IMR-90 (cell line): ENCODE results near the gene GPAT3. TPM values are rescaled to one million over a fixed set of nuclear protein-coding genes. Genes with fewer than 3 reads are reported as not detected.
A peak's percentile ranks its signal among the peaks of the same experiment; 100 is the strongest.

ENCODE experiments used
- ATAC-seq: fragments of 200-7000 bp; cut with Tn5 transposase; 2 replicates; pipeline ENCODE4 v1.9.1; 2020; ENCODE audit warnings: low read depth, mild to moderate bottlenecking, moderate library complexity
- BruUV-seq: library from RNA; stranded (reverse); fragments of 400-500 nt; replicated peaks from 2 replicates; lab custom pipeline; 2021; lab: Mats Ljungman, UMichigan
- CTCF ChIA-PET: fragments of 300-600 bp; formaldehyde crosslinking; extraction: SDS; loops from one replicate; lab custom pipeline; 2021; ENCODE audit warnings: antibody characterized with exemption; lab: Yijun Ruan, JAX
- POLR2A ChIA-PET: fragments of 300-600 bp; sonication (Branson Sonifier 250); formaldehyde crosslinking; loops from one replicate; lab custom pipeline; 2022; ENCODE audit warnings: antibody characterized with exemption; ENCODE audit not compliant: unreplicated experiment; lab: Charles Lee
- DNase-seq: peaks from one replicate; pipeline ENCODE4 v3.0.0; 2013
- H2AFZ ChIP-seq: replicated peaks from 2 replicates; pipeline ENCODE3; 2013; ENCODE audit warnings: low read length, mild to moderate bottlenecking; ENCODE audit not compliant: poor library complexity
- H2AK5ac ChIP-seq: 2 replicates; pipeline ENCODE4 v1.6.1; 2013; ENCODE audit warnings: low read depth, low read length, inconsistent platforms
- H2AK9ac ChIP-seq: replicated peaks from 2 replicates; pipeline ENCODE3; 2013; ENCODE audit warnings: mild to moderate bottlenecking, low read depth, low read length, moderate library complexity; ENCODE audit not compliant: poor library complexity
- H2BK120ac ChIP-seq: 2 replicates; pipeline ENCODE4 v1.6.1; 2013; ENCODE audit warnings: low read depth, low read length, inconsistent platforms
- H2BK15ac ChIP-seq: 3 replicates; pipeline ENCODE4 v1.6.1; 2013; ENCODE audit warnings: low read depth, low read length, inconsistent platforms
- H2BK20ac ChIP-seq: 2 replicates; pipeline ENCODE4 v1.6.1; 2013; ENCODE audit warnings: low read depth, mild to moderate bottlenecking, inconsistent platforms, low read length, moderate library complexity
- H2BK5ac ChIP-seq: 2 replicates; pipeline ENCODE4 v1.6.1; 2013; ENCODE audit warnings: mild to moderate bottlenecking, low read depth, low read length, inconsistent platforms; ENCODE audit not compliant: poor library complexity, severe bottlenecking
- H3K14ac ChIP-seq: replicated peaks from 2 replicates; pipeline ENCODE4 v1.6.1; 2013; ENCODE audit warnings: low read depth, low read length, inconsistent platforms
- H3K18ac ChIP-seq: 2 replicates; pipeline ENCODE4 v1.6.1; 2013; ENCODE audit warnings: low read depth, low read length, control low read depth
- H3K23ac ChIP-seq: 2 replicates; pipeline ENCODE4 v1.6.1; 2013; ENCODE audit warnings: low read depth, low read length, inconsistent platforms
- H3K27ac ChIP-seq: 2 replicates; pipeline ENCODE4 v1.5.1; 2013; ENCODE audit warnings: mild to moderate bottlenecking, control low read depth, low read length; ENCODE audit not compliant: insufficient read depth
- H3K27me3 ChIP-seq: 2 replicates; pipeline ENCODE4 v1.6.1; 2013; ENCODE audit warnings: low read length; ENCODE audit not compliant: control insufficient read depth, insufficient read depth
- H3K36me3 ChIP-seq: 2 replicates; pipeline ENCODE4 v1.6.1; 2013; ENCODE audit warnings: low read length, mixed read lengths; ENCODE audit not compliant: control insufficient read depth, insufficient read depth
- H3K4ac ChIP-seq: 2 replicates; pipeline ENCODE4 v1.6.1; 2013; ENCODE audit warnings: low read depth, low read length, inconsistent platforms
- H3K4me1 ChIP-seq: 2 replicates; pipeline ENCODE4 v1.6.1; 2013; ENCODE audit warnings: low read length, mixed read lengths; ENCODE audit not compliant: control insufficient read depth, insufficient read depth
- H3K4me2 ChIP-seq: 2 replicates; pipeline ENCODE4 v1.6.1; 2013; ENCODE audit warnings: low read depth, mild to moderate bottlenecking, control low read depth, low read length, moderate library complexity
- H3K4me3 ChIP-seq: 2 replicates; pipeline ENCODE4 v1.5.1; 2013; ENCODE audit warnings: low read depth, mild to moderate bottlenecking, control low read depth, low read length, moderate library complexity; ENCODE audit not compliant: insufficient read depth
- H3K56ac ChIP-seq: 2 replicates; pipeline ENCODE4 v1.6.1; 2013; ENCODE audit warnings: low read length, inconsistent platforms; ENCODE audit not compliant: insufficient read depth; ENCODE audit errors: extremely low read depth
- H3K79me1 ChIP-seq, 2 experiments: 2 replicates each; pipeline ENCODE4 v1.6.1; 2013; ENCODE audit warnings: low read length in 2 of 2, inconsistent platforms in 1 of 2, low read depth in 1 of 2
- H3K9ac ChIP-seq: 2 replicates; pipeline ENCODE4 v1.6.1; 2013; ENCODE audit warnings: low read depth, low read length, control low read depth
- H3K9me1 ChIP-seq: 2 replicates; pipeline ENCODE4 v1.6.1; 2013; ENCODE audit warnings: low read length, inconsistent platforms; ENCODE audit not compliant: insufficient read depth
- H3K9me3 ChIP-seq: 2 replicates; pipeline ENCODE4 v1.6.1; 2013; ENCODE audit warnings: low read length; ENCODE audit not compliant: control insufficient read depth, insufficient read depth
- H4K20me1 ChIP-seq: 2 replicates; pipeline ENCODE4 v1.6.1; 2013; ENCODE audit warnings: low read length, inconsistent platforms; ENCODE audit not compliant: insufficient read depth
- H4K5ac ChIP-seq: 2 replicates; pipeline ENCODE4 v1.6.1; 2013; ENCODE audit warnings: mild to moderate bottlenecking, low read depth, low read length, control low read depth
- H4K8ac ChIP-seq, 2 experiments: 2 replicates each; pipeline ENCODE4 v1.6.1; 2013; ENCODE audit warnings: low read depth in 2 of 2, low read length in 2 of 2, control low read depth in 1 of 2, inconsistent platforms in 1 of 2
- H4K91ac ChIP-seq: 2 replicates; pipeline ENCODE4 v1.6.1; 2013; ENCODE audit warnings: low read depth, low read length, inconsistent platforms; ENCODE audit not compliant: insufficient read depth
- BHLHE40 ChIP-seq: fragments of 150-350 bp; IDR thresholded peaks from 2 replicates; pipeline ENCODE4 v1.6.1; 2016; ENCODE audit warnings: mild to moderate bottlenecking, low read depth, low read length
- CEBPB ChIP-seq: IDR thresholded peaks from 2 replicates; pipeline ENCODE4 v1.6.1; 2012; ENCODE audit warnings: low read depth, low read length, improper control_type of control experiment
- CHD1 ChIP-seq: IDR thresholded peaks from 2 replicates; pipeline ENCODE4 v1.6.1; 2012; ENCODE audit warnings: low read depth, low read length, improper control_type of control experiment
- CTCF ChIP-seq: conservative IDR thresholded peaks from 2 replicates; pipeline ENCODE4 v1.5.1; 2012; ENCODE audit warnings: mild to moderate bottlenecking, low read depth, low read length, improper control_type of control experiment
- ELK1 ChIP-seq: fragments of 150-350 bp; IDR thresholded peaks from 2 replicates; pipeline ENCODE4 v1.6.1; 2016; ENCODE audit warnings: low read depth, mild to moderate bottlenecking, low read length, moderate library complexity, borderline replicate concordance
- FOS ChIP-seq: fragments of 150-350 bp; IDR thresholded peaks from 2 replicates; pipeline ENCODE4 v1.6.1; 2016; ENCODE audit warnings: low read depth, low read length
- MAFK ChIP-seq: IDR thresholded peaks from 2 replicates; pipeline ENCODE4 v1.6.1; 2012; ENCODE audit warnings: low read depth, low read length, improper control_type of control experiment
- MAZ ChIP-seq: IDR thresholded peaks from 2 replicates; pipeline ENCODE4 v1.6.1; 2012; ENCODE audit warnings: low read depth, mild to moderate bottlenecking, low read length, improper control_type of control experiment, moderate library complexity, borderline replicate concordance
- MXI1 ChIP-seq: IDR thresholded peaks from 2 replicates; pipeline ENCODE4 v1.6.1; 2012; ENCODE audit warnings: low read depth, mild to moderate bottlenecking, low read length, moderate library complexity, borderline replicate concordance
- NFE2L2 ChIP-seq: fragments of 150-350 bp; IDR thresholded peaks from 2 replicates; pipeline ENCODE4 v1.6.1; 2016; ENCODE audit warnings: low read depth, mild to moderate bottlenecking, low read length
- RAD21 ChIP-seq: IDR thresholded peaks from 2 replicates; pipeline ENCODE4 v1.6.1; 2012; ENCODE audit warnings: low read length, improper control_type of control experiment
- RCOR1 ChIP-seq: IDR thresholded peaks from 2 replicates; pipeline ENCODE4 v1.6.1; 2012; ENCODE audit warnings: mild to moderate bottlenecking, low read length, improper control_type of control experiment; ENCODE audit not compliant: insufficient replicate concordance
- RFX5 ChIP-seq: IDR thresholded peaks from 2 replicates; pipeline ENCODE4 v1.8.0; 2012; ENCODE audit warnings: low read depth, mild to moderate bottlenecking, low read length, moderate library complexity
- SMC3 ChIP-seq: fragments of 150-350 bp; IDR thresholded peaks from 2 replicates; pipeline ENCODE4 v1.6.1; 2016; ENCODE audit warnings: low read depth, mild to moderate bottlenecking, antibody characterized with exemption, low read length, moderate library complexity
- USF2 ChIP-seq: fragments of 150-350 bp; IDR thresholded peaks from 2 replicates; pipeline ENCODE4 v1.6.1; 2017; ENCODE audit warnings: mild to moderate bottlenecking, antibody characterized with exemption, low read length, low read depth
- WGBS, 2 experiments: methylation state at CpG; one replicate each; pipeline versions ENCODE4 v1.1.5 to v1.1.7; 2013; ENCODE audit warnings: missing lambda C conversion rate in 2 of 2; ENCODE audit not compliant: insufficient read length in 1 of 2; ENCODE audit errors: extremely low coverage in 2 of 2; 5-methylcytosine and 5-hydroxymethylcytosine counted together
- dilution Hi-C: fragments of 300-500 bp; cut with HindIII; formaldehyde crosslinking; loops from one replicate; pipeline ENCODE4 v1.14.3; 2018; ENCODE audit warnings: low sequenced_read_pairs; ENCODE audit not compliant: unreplicated experiment
- in situ Hi-C: fragments of 300-500 bp; cut with MboI; formaldehyde crosslinking; loops from 3 replicates; pipeline ENCODE4 v1.14.3; 2019; ENCODE audit warnings: low sequenced_read_pairs, inconsistent platforms, mixed read lengths
- intact Hi-C: fragments of 100-400 bp; cut with micrococcal nuclease; formaldehyde crosslinking; loops from 2 replicates; pipeline ENCODE4 v1.10.0; 2022
- polyA plus RNA-seq, 3 experiments: library from polyadenylated mRNA; depleted of rRNA; stranded (reverse); fragments of >200 nt; gene quantifications; 2 replicates each; pipeline ENCODE4 v1.2.3, GENCODE V29; 2012; ENCODE audit warnings: low replicate concordance in 1 of 3
- total RNA-seq: library from RNA; depleted of rRNA; stranded (reverse); fragments of >200 nt; gene quantifications from 2 replicates; pipeline ENCODE4 v1.2.3, GENCODE V29; 2012

The GPAT3 gene
- total and polyA plus RNA-seq, 2 of the 4 experiments (the other 2 are of a cell fraction) = 1.3 to 2.9 TPM

- Histone ChIP-seq H2AK9ac (no peak overlapping the region), H4K8ac (no peak overlapping the region), H3K4me1 (peaks cover 4% of the 10 kb centered on the region), H3K4me3 (no peak overlapping the region), H3K56ac (no peak overlapping the region), H3K27ac (no peak overlapping the region), H3K23ac (no peak overlapping the region), H2AFZ (no peak overlapping the region), H2BK15ac (peak overlapping the region; percentile 36; the same call in 1 of the 3 replicates), H2BK120ac (peak overlapping the region; percentile 52; the same call in 1 of the 2 replicates), H3K14ac (peak overlapping the region; percentile 62; the same call in 1 of the 2 replicates), H3K27me3 (no peaks in the 10 kb centered on the region), H2BK20ac (peak overlapping the region; percentile 26; the same call in 1 of the 2 replicates), H3K4me2 (no peak overlapping the region), H3K4ac (no peak overlapping the region), H2BK5ac (no peak overlapping the region), H4K5ac (no peak overlapping the region), H3K9me3 (peaks cover 14% of the 10 kb centered on the region), H4K20me1 (no peaks in the 10 kb centered on the region), H3K9ac (no peak overlapping the region), H2AK5ac (peak overlapping the region; percentile 24), H3K36me3 (no peaks in the 10 kb centered on the region), H4K91ac (no peak overlapping the region), H3K18ac (no peak overlapping the region), H3K9me1 (0 out of 2 replicates have a peak, but pooled peaks cover 3% of the 10 kb centered on the region), H3K79me1 (no peaks in the 10 kb centered on the region)
- BruUV-seq = no TSS peak
- WGBS, 2 experiments = no CpG with 5 or more reads among the region's 1 CpG
- dilution Hi-C loops (no loop called here), in situ Hi-C loops (no loop called here), intact Hi-C loops (loop anchor here (5.0 kb wide), 1 partner anchor 64 kb away; no protein-coding TSS in a partner anchor)
- no peak for TF ChIP-seq NFE2L2
- no peak for TF ChIP-seq MXI1
- TF ChIP-seq CHD1 = no peak
- TF ChIP-seq CTCF = no peak
- no peak for TF ChIP-seq USF2
- TF ChIP-seq CEBPB = no peak
- TF ChIP-seq SMC3 = no peak
- TF ChIP-seq RAD21 = no peak
- TF ChIP-seq MAZ = no peak
- TF ChIP-seq FOS = no peak
- no peak for TF ChIP-seq RCOR1
- no peak for TF ChIP-seq RFX5
- TF ChIP-seq ELK1 = no peak
- TF ChIP-seq BHLHE40 = no peak
- no peak for TF ChIP-seq MAFK
- POLR2A ChIA-PET = no interaction called here
- CTCF ChIA-PET = no interaction called here
- ATAC-seq = no peak
- no peak for DNase-seq
These were observed 80.3 kb downstream of the GPAT3 start for GRCh38 chr4:83616252-83616651.
